SH-SY5Y (cell line): ENCODE measurements around the gene ACIN1.

Experiments
- GATA2 ChIP-seq: IDR thresholded peaks from 2 replicates; pipeline ENCODE4 v1.6.1; 2011; ENCODE audit warnings: mild to moderate bottlenecking, low read depth, low read length
- GATA3 ChIP-seq: IDR thresholded peaks from 2 replicates; pipeline ENCODE4 v1.6.1; 2011; ENCODE audit warnings: low read depth, mild to moderate bottlenecking, low read length, moderate library complexity

- TF ChIP-seq GATA2 (no peak), GATA3 (no peak)
Measured at GRCh38 chr14:23101986-23102625, 7.2 kb upstream of the ACIN1 start.
